GM21528 (cell line): ENCODE data around the gene MOCS3.
A peak's percentile ranks its signal among the peaks of the same experiment; 100 is the strongest.
"Not testable (repeated sequence)": the region's sequence is repeated elsewhere in the genome, so short reads cannot be mapped to it uniquely, and the experiment has no call there.

Experiments
- ATAC-seq: cut with Tn5 transposase; IDR thresholded peaks from one replicate; pipeline ENCODE4 v1.9.1; 2021; ENCODE audit warnings: mild to moderate bottlenecking, moderate library complexity; ENCODE audit not compliant: unreplicated experiment, low FRiP score

MOCS3 gene

DNA sequence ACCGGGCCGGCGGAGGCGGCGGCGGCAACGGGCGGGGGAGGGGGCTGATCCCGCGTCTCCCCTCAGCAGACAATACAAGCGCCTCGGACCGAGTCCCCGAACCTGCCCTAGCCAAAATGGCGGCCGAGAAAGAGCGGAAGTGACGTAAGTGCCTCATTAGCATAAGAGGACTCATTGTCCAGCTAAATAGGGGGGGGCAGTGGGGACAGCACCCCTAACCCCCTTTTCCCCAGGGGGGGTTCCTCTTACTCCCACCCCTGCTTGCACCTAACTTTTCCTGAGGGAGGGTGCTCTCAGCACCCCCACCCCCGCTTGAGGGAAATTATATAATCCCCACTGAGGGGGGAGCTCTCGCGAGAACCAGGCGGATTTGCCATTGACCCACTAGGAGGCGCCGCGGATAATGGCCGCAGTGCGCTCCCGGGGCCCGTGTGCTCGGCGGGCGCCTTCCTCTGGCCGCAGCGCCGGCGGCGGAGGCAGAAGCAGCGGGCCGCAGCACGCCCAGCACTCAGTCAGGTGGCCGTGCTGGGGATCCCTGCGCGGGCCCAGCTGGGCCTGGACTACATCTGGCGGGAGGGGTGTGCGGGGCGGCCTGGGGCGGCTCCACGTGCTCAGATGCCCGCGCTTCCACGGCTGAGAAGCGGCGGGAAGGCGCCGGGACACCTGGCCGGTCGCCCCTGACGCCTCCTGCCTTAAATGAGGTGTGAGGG lies 27.2 kb upstream of the MOCS3 start, which contains the start of gene ADNP:
TSS of gene ADNP (minus strand) at position 132 of the 710 bp plus-strand sequence. CDS start 27,441 bp downstream, outside the sequence.
- peak; percentile 68 for ATAC-seq

DNA sequence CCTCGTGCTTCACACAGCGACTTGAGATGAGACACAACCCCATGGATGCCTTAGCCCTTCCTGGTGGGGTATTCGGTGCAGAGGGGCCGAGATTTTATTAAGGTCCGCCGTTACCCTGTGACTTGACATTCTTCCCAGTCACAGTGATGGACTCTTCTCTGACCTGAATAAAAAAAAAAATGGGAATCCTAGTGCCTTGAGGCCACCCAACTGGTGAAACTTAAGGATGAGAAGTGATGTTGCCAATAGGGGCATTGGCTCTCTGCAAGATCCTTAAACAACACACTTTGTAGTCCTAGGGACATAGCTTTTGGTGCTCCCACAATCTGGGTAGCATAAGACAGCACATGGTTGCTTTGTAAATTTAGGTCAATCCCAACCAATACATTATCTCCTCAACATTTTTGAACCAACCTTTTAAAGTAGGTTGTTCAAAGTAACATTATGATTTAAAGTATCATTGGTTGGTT lies 26.6 kb upstream of the MOCS3 start:
- no peak for ATAC-seq

DNA sequence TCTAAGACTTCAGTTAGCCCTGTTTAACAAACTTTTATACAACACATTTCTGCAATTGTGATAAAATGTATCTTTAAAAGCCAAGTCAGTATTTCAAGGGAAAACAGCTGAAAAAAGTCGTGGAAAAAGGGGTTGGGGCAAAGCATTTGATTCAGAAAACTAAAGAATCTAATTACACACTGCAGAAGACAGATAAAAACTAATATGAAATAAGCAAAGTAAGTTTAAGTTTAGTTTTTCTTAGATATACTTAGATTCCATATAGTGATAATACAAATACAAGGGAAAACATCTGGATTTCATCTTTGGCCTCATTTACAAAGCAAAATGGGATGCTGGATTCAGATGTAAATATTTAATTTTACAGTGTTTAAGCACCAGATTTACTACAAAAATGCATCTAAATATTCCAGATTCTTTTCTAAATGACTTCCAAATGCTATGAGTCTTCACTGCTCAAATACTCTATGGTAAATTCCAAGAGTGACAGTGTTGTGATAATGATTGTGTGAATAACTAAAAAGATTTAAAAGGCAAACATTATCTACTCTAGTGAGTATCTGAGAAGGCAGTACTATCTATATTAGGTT lies 25.8 kb upstream of the MOCS3 start:
- ATAC-seq = no peak

DNA sequence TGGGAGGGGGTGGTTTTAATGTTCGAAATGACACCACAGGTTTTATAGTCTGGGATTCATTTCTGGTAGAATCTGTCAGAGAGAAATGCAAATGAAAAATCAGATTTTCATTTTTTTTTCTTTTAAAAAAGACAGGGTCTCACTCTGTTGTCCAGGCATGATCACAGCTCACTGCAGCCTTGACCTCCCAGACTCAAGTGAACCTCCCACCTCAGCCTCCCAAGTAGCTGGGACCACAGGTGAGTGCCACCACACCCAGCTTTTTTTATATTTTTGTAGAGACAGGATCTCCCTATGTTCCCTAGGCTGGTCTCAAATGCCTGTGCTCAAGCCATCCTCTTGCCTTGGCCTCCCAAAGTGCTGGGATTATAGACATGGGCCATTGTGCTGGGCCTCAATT lies 25.0 kb upstream of the MOCS3 start:
- ATAC-seq = no peak

DNA sequence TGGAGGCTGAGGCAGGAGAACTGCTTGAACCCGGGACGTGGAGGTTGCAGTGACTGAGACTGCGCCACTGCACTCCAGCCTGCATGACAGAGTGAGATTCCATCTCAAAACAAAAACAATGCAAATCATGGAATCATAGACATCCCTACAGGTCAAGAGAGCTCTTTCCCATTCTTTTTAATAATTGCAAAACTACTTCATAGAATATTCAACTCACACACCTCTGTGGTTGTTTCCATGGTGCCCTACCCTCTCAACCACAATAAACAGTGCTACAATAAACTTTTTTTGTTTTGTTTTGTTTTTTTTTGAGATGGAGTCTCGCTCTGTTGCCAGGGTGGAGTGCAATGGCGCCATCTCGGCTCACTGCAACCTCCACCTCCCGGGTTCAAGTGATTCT lies 15.5 kb upstream of the MOCS3 start:
- no peak for ATAC-seq

DNA sequence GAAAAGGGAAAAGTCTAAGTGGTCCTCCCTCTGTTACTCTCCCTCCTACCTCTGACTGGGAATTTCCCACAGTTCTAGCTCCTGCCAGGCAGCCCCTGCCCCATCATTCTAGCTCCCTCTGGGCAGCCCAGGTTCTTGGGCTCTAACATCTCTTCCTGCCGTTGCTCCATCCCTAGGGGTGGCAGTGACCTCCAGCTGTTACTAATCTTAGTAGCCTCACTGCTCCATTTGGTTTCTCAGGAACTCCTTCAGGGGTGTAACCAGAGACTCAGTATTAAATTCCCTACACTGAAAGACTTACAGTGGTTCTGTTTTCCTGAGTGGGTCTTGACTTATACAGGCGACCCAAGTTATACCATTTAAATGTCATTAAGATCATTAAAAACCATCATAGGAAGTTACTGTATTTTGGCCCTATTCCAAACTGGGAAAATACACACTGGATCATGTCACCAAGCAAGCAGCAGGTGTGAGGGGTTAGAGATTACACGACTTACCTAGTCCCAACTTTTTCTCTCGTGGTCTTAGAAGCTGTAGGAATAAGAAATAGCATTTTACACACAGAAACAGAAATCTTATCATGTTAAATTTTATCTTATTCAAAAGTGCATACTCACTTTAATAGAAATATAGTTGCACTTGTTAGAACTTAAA lies 10.4 kb upstream of the MOCS3 start:
- no peak for ATAC-seq

DNA sequence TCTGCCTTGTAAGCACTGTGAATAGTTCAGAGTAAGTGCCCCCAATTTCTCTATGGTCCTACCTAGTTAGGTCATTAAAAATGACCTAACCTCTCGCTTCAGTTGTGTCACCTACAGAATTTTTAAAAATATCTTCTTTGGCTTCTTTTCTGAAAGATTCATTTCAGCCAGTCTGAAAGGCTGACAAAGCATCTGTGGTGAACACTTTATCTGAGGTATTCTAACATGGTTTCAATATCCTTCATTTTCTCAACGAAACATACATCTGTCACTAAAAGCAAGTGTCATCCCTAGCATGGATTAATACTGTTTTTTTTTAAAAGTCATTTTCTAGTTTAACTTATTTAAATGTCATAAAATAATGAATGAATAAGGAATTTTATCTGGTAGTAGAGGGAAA lies 5.4 kb upstream of the MOCS3 start:
- no peak for ATAC-seq

DNA sequence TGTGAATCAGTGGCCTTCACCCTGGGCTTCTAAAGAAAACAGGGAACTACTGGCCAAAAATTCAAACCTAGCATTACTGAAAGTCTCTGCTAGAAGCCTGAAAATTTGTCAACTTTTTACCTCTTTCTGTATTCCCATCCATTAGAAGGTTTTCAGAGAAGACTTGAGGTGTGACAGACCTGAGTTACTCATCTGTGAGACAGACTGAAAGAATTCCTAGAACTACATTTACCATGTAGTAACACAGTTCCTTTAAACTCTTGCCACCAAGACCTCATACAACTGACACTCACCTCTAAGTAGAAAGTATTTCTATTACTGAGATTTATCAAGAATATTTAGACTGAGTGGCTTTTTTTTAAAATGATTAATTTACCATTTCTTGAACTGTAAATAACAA lies 4.8 kb upstream of the MOCS3 start:
- ATAC-seq = no peak

DNA sequence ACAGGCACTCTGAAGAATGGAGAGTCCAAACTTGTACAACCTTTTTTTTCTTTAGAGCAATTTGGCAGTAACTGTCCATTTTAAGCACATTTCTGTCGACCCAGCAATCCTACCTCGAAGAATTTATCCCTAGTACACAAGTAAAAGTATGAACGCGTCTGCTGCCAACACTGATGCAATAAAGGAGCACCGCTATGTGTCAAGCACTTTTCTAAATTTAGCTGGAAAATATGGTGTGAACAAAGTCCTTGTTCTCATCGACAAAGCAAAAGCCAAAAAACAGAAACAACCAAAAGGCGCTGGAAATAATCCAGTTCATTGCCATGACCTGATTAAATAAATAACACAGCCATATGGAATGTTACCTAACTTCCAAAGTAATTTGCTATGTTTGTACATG lies 1.3 kb upstream of the MOCS3 start:
- no peak for ATAC-seq

DNA sequence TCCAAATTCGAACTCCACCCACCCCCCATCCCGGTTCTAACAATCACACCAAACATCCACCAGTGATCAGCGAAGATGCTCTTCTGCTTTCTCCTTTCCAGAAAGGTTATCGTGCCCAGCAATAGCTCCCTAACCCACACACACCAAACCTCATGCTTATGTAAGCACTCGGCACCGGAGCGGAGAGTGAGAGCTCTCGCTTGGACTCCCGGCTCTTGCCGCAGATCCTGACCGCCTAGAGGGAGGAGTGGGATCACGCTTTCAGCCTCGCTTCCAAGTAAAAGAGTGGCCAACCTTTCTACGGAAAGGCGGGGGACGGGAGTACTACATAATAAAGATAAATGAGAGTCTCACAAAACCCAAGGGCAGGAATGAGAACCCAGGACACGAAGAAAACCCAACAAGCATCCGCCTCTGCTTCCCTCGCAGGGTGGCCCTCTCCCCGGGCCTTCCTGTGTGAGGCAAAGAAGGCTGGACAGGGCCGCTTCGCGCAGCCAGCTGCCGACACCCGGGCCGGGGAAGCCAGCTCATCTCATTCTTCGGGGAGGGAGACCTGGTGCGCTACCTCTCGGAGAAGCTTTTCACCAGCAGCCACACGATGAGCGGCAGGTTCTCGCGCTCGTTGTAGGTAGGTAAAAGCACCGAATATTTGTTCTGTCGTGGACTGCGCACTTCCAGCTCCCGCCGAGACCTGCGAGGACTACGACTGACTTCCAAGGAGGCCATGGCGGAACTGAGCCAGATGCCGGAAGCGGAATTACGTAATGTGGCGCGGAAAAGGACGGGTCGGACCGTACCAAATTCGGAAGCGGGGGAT lies 612 bp upstream of the MOCS3 start, which contains the start of gene DPM1:
TSS of gene DPM1 (minus strand) at position 735 of the 817 bp plus-strand sequence. CDS start at position 726, 9 bp downstream.
- peak; percentile 78 for ATAC-seq

DNA sequence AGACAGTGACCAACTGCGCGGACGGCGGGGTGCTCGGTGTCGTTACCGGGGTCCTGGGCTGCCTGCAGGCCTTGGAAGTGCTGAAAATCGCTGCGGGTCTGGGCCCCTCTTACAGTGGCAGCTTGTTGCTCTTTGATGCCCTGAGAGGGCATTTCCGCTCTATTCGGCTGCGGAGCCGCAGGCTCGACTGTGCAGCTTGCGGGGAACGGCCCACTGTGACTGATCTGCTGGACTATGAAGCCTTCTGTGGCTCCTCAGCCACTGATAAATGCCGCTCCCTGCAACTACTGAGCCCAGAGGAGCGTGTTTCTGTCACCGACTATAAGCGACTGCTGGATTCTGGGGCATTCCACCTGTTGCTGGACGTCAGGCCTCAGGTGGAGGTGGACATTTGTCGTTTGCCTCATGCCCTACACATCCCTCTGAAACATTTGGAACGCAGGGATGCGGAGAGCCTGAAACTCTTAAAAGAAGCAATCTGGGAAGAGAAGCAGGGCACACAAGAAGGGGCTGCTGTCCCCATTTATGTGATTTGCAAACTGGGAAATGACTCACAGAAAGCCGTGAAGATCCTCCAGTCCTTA lies 1.0 kb downstream of the MOCS3 start:
- ATAC-seq = no peak

DNA sequence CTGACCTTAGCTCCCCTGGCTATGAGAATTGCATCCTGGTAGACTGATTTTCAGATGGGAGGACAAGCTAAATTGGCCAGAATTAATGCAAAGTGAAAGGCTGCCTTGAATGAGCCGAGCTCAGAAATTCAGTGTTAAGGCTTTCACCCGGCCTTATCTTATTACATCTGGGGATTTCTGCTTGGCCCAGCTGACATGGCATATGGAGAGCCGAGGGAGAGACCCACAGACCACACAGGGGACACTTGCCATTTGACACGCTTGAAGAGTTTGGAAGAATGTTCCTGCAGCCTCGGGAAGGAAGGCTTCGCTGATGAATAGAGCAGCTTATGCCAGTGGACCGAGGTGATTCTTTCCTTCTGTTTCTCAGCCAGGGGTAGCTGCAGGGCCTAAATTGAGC lies 9.0 kb downstream of the MOCS3 start:
- ATAC-seq = no peak

DNA sequence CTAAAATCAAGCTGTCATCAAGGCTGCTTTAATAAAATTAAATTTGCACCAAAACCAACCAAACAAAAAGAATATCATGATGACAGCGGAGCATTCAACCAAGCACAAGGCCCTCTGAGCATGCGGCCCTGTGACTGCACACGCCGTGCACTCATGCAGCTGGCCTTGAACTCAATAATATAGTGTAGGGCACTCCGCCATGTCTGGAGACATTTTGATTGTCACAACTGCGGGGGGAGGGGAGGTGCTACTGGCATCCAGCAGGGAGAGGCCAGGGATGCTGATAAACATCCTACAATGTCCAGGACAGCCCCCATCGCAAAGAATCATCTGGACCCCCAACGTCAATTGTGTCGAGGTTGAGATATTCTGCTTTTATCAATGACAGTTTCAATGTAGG lies 9.7 kb downstream of the MOCS3 start:
- ATAC-seq = no peak

DNA sequence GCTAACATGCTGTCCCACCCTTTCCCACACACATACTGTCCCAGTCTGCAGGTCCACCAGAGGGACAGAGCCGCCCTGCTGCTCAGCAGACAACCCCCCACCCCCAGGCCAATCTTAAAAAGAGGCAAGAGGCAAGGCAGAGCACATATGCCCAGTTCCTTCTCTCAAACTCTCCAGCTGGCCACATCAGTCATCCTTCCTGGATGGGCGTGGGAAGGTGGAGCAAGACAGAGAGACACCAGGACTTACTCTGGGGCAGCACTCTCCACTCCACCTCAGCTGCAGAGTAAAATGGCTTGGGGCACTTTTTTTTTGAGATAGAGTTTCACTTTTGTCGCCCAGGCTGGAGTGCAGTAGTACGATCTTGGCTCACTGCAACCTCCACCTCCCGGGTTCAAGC lies 10.8 kb downstream of the MOCS3 start:
- no peak for ATAC-seq

DNA sequence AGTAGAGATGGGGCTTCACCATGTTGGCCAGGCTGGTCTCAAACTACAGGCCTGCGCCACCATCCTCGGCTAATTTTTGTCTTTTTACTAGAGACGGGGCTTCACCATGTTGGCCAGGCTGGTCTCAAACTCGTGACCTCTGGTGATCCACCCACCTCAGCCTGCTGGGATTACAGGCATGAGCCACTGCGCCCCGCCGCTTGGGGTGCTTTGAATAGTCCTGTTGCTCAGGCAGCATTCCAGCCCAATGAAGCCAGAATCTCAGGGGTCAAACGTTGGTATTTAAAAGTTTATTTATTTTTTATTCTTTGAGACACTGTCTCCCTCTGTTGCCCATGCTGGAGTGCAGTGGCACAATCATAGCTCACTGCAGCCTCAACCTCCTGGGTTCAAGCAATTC lies 11.3 kb downstream of the MOCS3 start:
- no peak for ATAC-seq

DNA sequence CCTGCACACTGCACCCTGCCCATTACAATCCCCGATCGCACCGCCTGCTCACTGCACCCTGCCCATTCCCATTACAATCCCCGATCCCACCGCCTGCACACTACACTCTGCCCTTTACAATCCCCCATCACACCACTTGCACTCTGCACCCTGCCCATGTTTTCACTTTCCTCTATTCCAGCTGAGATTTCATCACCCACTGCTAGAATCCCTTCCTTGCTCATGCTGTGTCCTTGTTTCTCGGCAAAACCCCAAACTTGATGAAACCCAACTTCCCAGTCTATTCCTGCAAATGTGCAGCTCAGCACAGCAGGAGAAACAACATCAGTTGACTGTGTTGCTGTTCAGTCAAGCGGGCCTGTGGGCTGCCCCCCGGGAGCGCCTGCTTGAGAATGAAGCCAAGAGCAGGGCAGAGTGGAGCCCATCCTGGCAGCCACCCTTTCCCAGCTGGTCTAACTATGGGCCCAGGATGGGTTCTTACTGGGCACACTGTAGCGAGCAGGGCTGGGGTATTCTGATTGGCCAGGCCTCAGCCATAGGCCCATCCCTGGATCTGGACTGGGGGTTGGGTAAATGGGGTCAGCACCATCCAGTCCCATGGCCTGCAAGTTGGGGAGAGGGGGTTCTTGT lies 17.2 kb downstream of the MOCS3 start:
- no peak for ATAC-seq

DNA sequence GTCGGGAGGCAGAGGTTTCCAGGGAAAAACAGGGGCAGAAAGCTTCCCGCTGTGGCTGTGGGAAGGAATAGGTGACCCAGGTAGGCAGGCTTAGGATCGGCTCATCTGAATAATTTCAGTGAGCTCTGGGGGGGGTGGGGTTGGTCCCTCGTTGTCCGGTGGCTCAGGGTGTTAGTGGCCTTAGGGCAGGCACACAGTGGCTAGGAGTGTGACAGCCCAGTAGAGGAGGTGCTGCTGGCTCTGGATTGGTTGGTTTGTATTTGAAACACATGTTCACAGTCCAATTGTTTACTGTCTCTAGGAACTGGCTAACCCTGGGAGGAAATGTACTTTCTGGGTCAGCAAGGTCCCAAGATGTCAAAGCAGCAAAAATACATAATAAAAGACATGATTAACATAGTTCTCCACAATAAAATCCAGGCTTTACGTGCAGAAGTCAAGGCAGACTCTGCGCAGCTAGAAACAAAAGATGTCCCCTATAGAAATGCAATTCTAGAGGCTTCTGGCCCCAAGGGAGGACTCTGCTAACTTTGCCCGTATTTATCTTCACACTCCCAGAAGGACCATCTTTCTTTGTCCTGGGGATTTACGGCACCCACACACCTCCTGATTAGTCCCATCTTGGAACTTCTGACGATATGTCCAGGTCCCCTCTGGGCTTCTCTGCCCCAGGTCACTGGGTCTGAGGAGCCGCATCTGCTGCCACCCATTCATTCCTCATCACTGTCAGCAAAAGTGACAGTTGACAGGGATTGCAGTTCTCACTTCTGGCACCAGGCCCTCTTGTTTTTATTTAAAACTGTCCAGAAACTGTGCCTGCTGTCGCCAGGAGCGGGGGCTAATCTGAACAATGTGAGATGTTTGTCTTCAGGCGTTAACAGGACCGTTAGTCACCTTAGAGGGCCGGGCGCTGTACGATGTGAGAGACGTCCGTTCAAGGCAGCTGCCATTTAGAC lies 18.7 kb downstream of the MOCS3 start:
- ATAC-seq = no peak

DNA sequence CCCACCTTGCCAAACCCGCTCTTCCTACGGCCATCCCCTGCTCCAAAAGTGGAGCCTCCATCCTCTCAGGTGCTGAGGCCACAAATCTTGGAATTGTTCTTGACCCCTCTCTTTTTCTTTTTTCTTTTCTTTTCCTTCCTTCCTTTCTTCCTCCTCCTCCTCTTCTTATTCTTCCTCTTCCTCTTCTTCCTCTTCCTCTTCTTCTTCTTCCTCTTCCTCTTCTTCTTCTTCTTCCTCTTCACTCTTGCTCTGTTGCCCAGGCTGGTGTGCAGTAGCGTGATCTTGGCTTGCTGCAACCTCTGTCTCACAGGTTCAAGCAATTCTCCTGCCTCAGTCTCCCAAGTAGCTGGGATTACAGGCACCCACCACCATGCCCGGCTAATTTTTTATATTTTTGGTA lies 19.9 kb downstream of the MOCS3 start:
- ATAC-seq = not testable (repeated sequence)
